Activated gamma-delta T cell treated with anti-CD3 and anti-CD28 coated beads, Interleukin-2, amount 50 U/mL, for 16 hours (primary cell): Measurements from ENCODE around the gene FBXO31.
"Not testable (repeated sequence)": the region's sequence is repeated elsewhere in the genome, so short reads cannot be mapped to it uniquely, and the experiment has no call there.

Source experiments
- DNase-seq: peaks from one replicate; pipeline ENCODE4 v3.0.0-alpha.2; 2020; ENCODE audit warnings: low read depth

FBXO31 gene

GRCh38 chr16:87384162-87384874, 742 bp upstream of the FBXO31 start:
- no peak for DNase-seq

- no peak for DNase-seq
Observed at GRCh38 chr16:87382023-87382785, 1.4 kb downstream of the FBXO31 start.

DNA sequence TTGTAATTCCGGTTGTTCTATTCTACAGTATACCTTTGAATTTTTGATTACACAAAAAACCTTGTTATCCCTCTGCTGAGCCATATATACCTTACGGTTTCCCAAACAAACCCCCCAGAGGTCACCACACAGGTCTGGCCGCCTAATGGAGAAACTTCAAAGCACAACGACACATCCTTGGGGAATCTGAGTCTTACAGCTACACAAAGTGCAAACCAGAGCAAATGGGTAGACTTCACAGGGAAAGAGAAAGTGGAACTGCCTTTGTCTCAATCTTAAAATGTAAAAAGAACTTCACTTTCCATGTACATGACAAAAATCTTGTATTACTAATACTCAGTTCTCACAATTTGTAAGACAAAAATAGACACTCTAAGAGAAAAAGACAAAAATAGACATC, 2.7 kb downstream of the FBXO31 start:
- DNase-seq, result no peak

DNA sequence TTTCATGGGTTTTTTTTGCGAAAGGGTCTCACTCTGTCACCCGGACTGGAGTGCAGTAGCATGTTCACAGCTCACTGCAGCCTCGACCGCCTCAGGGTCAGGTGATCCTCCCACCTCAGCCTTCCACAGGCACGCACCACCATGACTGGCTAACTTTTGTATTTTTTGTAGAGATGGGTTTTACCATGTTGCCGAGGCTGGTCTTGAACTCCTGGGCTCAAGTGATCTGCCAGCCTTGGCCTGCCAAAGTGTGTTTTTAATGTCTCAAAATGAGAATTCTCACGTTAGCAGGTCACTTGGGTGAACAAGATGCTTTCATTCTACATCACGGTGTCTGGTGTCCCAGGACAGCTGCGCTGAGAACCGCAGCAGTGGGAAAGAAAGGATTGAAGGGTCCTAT, 3.2 kb downstream of the FBXO31 start:
- DNase-seq, result no peak

DNA sequence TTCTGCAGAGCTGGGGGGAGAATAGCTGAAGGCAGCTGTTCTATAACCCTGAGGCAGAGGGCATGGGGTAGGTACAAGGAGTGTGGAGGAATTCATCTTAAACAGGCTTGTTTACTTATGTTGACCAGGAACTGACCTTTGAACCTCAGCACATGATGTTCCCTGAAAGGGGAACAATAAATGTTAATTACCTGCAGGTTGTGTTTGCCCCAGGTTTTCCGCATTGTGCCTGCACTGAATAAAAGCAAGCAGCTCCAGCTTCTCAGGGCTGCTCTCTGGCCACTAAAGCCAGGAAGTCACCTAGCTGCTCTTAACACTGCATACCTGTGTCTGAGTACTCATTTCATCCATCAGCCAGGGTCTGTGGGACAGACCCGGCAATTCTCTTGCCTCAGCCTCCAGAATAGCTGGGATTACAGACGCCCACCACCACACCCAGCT, 4.2 kb downstream of the FBXO31 start:
- not testable (repeated sequence) for DNase-seq

GRCh38 chr16:87376660-87377059, 6.9 kb downstream of the FBXO31 start:
- DNase-seq, result no peak

DNA sequence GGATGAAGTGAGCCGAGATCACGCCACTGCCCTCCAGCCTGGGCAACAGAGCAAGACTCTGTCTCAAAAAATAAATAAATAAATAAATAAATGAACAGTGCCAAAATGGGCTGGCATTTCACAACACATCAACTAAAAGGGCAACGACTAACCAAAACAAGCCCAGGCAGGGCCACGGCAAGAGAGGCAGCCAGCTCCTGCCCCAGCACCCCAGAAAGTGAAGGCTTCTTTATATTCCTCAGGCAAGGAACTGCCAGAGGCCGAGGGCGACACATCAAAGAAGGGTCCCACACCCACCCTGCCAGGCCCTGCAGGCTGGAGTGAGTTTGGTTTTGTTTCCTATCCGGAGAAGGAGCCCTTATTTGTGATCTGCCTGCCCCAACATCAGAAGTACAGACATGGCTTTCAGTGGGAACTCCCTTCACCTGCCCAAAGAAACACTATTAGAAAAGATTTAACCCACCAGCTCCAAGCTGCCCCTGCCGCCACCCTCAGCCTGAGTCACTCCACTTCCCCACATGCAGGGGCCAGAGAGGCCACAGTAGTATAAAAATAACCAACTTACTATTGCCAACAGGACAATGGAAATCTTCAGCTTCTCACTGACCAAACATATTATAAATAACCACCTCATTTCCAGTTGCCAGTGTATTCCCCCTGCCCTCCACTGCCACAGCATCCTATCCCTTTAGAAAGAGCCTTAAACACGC, 8.0 kb downstream of the FBXO31 start:
- DNase-seq, result no peak

GRCh38 chr16:87374313-87374712, 9.3 kb downstream of the FBXO31 start:
- DNase-seq, result no peak

DNA sequence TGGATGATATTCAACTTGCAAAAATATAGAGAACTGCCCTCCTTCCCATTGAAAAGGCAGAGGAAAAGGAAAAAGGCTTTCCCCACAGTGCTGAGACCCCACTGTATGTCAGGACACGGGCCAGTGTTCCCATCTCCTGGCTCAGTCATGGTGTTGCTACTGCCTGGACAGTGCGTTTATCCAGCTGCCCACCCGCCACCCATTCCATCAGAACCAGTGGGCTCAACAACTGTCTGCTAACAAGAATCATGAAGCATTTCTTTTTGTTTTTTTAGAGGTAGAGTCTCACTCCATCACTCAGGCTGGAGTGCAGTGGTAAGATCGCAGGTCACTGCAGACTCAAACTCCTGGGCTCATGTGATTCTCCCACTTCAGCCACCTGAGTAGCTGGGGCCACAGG, 11.3 kb downstream of the FBXO31 start:
- DNase-seq, result no peak

DNA sequence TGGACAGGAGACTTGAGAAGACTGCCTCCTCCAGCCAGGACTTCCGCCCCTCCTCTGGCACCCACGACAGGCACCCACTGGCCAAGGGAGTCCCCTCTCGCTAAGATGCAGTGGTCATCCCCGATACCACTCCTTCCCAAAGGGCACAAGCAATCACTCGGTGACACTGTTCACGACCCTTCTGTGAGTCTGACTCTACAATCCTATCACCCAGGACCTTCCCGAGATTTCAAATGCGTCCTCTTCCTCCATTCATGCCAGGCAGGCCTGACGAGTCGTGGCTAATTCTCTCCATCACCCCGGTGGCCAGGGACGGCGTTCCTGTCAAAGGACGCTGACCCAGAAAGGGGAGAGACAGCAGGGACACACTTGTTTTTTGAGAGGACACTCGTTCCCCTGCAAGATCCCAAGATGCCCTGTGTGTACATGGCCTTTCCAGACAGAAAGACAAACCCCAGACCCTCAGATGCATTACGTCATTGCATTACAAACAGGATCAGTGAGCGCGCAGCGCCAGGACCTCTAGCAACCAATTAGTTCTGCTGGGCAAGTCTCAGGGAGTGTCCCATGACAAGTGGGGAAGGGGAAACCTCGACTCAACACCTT, 12.2 kb downstream of the FBXO31 start:
- DNase-seq, result no peak

DNA sequence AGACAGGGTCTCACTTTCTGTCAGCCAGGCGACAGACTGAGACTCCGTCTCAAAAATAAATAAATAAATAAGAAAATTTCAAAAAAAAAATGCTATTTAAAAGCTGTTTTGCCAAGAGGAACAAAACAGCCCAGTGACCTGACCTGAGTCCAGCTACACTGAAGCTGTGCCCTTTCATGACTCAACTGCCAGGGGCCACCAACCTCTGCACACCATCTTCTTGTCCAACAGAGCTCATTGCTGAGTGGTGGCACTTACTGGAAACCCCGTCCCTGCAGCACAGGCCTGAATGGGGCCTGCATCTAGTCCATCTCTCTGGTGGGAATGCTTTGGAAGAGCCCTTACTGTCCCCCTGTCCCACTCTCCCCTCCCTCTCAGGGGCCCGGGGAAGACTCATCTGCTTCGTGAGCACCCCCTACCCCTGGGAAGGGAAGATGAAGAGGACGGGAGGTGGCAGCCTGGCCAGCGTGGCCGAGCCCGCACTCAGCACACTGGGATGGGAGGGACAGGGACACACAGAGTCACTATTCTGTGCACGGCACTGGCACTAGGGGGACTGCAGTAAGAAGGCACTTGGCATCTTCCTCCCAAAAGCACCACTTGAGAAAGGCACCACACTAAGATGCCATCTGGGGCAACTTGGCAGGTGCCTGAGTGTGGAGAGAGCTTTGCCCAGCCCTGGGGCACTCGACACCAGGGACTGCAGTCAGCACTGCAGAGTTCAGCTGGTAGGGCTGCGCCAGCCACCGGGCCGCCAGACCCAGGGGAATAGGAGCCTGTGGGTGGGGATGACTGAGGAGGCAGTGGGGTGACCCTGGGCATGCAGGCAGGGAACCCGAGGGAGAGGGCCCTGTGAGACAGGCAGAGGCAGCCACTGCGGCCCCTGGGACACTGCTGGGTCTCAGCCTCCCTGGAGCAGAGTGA, 13.5 kb downstream of the FBXO31 start:
- DNase-seq, result no peak

DNA sequence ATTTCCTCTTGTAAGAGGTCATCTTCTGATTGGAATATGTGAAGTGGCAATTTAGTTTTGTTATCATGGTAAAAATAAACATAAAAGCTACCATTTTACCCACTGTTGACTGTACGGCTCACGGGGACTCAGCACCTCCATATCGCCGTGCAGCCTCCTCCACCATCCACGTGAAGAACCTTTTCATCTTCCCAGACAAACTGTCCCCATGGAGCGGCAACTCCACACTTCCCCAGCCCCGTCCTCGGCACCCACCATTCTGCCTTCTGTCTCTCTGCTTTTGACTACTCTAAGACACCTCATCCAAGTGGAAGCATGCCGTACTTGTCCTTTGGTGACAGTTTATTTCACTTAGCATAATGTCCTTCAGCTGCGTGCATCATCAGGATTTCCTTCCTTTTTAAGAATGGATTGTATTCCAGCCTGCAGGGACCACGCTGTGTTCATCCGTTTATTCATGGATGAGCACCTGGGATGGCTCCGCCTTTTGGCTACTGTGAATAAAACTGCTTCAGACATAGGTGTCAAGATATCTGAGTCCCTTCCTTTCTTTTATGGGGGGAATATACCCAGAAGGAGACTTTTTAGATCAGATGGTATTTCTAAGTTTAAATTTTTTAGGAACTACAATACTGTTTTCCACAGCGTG, 14.3 kb downstream of the FBXO31 start:
- no peak for DNase-seq

- DNase-seq, result no peak
Observed at GRCh38 chr16:87368029-87368770, 15.4 kb downstream of the FBXO31 start.

DNA sequence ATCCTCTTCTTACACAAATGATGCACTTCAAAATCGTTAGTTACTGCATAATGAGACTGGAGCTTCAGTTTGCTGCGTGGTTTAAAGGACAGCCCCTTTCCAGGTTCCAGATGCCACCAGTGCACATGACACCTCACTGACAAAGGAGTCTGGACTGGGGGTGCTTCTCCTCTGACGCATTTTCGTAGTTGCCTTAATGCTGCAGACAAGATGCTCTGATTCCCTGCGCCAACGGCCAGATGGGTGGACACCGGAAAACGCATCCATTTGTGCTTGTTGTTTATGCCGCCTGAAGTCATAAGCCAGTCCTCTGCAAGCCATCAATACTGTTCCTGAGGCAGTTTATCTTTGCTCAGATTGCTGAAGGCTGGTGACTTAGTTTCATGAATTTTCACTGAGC, 16.0 kb downstream of the FBXO31 start:
- no peak for DNase-seq

- no peak for DNase-seq
Observed at GRCh38 chr16:87366930-87367329, 16.6 kb downstream of the FBXO31 start.

GRCh38 chr16:87366288-87366687, 17.3 kb downstream of the FBXO31 start:
- no peak for DNase-seq

- no peak for DNase-seq
Observed at GRCh38 chr16:87365021-87365713, 18.4 kb downstream of the FBXO31 start.

DNA sequence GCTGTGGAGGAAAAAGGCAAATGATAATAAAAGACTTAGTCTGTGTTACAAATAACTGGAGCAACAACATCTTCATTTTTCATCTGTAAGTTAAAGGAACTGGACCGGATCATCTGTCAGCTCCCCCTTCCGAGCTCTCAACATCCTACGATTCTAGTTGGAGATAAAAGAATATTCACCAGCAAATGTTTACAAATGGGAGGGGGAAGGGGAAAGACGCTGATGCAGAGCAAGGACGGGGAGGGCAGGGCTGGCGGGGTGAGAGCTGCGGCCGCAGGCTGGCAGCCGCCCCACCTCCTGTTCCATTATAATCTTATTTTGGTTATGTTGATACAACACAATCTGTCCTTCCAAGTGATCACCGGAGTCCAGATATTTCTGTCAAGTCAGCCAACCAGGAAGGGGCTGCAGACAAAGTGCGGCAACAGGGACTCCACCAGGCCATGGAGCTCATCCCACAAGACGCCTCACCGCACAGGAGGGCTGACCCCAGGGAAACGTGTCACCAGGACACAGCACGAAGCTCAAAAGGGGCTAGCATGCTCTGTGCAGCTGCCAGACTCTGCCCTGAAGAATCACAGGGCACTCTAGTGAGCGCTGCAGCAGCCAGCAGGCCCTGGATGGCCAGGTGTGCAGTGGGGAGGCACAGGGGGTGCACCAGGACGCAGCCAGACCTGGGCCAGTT, 19.7 kb downstream of the FBXO31 start:
- no peak for DNase-seq
